ENCODE measurements around the gene PAFAH2.

PAFAH2 gene

GRCh38 chr1:25917996-25918395, 79.9 kb downstream of the PAFAH2 start:
- TF ChIP-seq CTCF (conservative IDR thresholded peaks at IDR 0.05; ENCODE audit: low read length): no peak
- no peak overlapping the region for H3K4me3 ChIP-seq (ENCODE audit: low read length)
- no peak for DNase-seq (ENCODE audit: low read depth)

DNA sequence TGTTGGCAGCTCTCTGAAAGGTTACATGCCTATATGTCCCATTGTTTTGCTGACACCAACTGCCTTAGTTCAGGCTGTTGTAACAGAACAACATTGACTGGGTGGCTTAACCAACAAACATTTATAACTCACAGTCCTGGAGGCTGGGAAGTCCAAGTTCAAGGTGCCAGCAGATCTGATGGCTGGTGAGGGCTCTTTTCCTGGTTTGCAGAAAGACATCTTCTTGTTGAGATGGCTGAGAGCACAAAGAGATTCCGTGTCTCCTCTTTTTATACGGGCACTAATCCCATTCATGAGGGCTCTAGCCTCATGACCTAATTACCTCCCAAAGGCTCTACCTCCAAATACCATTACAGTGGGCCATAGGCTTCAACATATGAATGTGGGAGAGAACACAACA, 81.4 kb downstream of the PAFAH2 start:
- no peak for DNase-seq (ENCODE audit: low read depth)
- TF ChIP-seq CTCF (conservative IDR thresholded peaks at IDR 0.05; ENCODE audit: low read length): no peak
- H3K4me3 ChIP-seq (ENCODE audit: low read length): no peak overlapping the region

DNA sequence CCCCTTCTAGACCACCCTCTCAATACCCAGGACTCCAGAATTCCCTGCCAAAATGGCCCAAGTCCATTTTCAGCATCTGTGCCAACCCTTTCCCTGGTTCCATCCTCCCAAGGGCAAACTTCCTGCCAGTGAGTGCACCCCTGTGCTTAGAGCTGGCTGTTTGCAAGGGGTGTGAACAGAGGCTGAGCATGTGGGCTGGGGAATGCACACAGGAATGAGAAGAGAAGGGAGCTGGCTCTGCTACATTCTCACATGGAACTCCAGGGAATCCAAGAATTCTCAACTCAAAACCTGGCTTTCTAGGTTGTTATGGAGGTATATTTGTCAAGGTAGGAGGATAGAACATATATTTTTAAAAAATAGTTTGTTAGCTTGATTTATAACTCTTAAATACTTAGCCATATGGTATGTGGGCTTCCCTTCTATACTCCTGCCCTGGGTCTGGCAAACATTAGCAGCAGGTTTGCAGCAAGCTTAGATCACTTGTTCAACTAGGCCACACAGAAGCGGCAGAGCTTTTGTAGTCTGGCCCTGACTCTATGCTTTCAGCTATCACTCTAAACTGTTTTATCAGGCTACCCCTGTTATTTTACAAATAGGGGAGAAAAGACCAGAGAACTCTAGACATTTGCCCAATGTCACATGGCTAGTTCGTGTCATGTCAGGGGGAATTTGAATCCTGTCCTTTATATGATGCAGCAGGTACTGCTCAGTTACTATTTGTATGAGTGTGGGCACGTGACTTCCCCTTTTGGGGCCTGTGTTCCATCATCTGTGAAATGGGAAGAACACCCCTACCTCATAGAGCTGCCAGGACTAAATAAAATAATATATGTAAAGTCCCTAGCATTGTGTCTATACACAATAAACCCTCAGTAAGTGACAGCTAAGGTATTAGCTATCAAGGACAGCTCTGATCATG, 83.5 kb downstream of the PAFAH2 start:
- TF ChIP-seq CTCF (conservative IDR thresholded peaks at IDR 0.05; ENCODE audit: low read length): no peak
- peak; percentile 57 for DNase-seq (ENCODE audit: low read depth)
- no peak overlapping the region for H3K4me3 ChIP-seq (ENCODE audit: low read length)

GRCh38 chr1:25913206-25913605, 84.7 kb downstream of the PAFAH2 start:
- no peak for TF ChIP-seq CTCF (conservative IDR thresholded peaks at IDR 0.05; ENCODE audit: low read length)
- H3K4me3 ChIP-seq (ENCODE audit: low read length): no peak overlapping the region
- DNase-seq (ENCODE audit: low read depth): no peak

DNA sequence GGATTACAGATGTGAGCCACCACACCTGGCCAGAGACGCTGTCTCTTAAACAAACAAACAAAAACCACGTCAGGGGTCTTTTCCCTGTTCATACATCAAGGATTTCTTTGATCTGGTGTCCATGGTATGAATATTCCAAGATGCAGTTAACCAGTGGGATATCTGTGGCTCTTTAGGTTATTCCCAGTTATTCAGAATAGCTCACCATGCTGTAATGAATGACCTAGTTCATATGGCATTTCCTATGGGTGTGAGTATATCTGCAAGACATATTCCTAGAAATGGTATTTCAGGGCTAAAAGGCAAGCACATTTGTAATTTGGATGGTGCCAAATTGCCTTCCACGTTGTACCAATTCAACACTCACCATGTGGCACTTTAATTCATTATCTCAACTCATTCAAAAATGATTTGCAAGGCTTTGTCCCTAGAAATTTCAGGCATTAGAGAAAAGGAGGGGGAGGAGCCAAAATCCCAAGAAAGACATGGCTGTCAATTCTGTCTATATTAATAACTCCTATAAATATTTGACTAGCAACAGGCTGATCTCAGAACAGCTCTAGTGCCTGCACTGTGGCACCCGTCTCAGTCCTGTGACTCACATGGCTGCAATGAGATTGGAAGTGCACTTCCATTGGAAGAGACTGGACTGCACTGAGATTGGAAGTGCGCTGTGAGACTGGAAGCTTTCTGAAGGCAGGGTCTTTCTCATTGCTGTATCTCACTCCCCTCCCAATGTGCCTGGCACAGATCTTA, 85.6 kb downstream of the PAFAH2 start:
- no peak for TF ChIP-seq CTCF (conservative IDR thresholded peaks at IDR 0.05; ENCODE audit: low read length)
- DNase-seq (ENCODE audit: low read depth): peak; percentile 81
- no peak overlapping the region for H3K4me3 ChIP-seq (ENCODE audit: low read length)

GRCh38 chr1:25911162-25911561, 86.7 kb downstream of the PAFAH2 start:
- no peak for TF ChIP-seq CTCF (conservative IDR thresholded peaks at IDR 0.05; ENCODE audit: low read length)
- H3K4me3 ChIP-seq (ENCODE audit: low read length): no peak overlapping the region
- DNase-seq (ENCODE audit: low read depth): no peak
